GM12873 (cell line): ENCODE results near the gene UAP1L1.

Source experiments
- TF ChIP-seq, protein P1 (sequence below): IDR thresholded peaks from 2 replicates; pipeline ENCODE4 v1.5.1; 2012; ENCODE audit warnings: low read depth, mild to moderate bottlenecking, moderate library complexity, low read length, control low read depth; ENCODE audit not compliant: insufficient read depth; ENCODE audit errors: missing control alignments

UAP1L1 gene

DNA sequence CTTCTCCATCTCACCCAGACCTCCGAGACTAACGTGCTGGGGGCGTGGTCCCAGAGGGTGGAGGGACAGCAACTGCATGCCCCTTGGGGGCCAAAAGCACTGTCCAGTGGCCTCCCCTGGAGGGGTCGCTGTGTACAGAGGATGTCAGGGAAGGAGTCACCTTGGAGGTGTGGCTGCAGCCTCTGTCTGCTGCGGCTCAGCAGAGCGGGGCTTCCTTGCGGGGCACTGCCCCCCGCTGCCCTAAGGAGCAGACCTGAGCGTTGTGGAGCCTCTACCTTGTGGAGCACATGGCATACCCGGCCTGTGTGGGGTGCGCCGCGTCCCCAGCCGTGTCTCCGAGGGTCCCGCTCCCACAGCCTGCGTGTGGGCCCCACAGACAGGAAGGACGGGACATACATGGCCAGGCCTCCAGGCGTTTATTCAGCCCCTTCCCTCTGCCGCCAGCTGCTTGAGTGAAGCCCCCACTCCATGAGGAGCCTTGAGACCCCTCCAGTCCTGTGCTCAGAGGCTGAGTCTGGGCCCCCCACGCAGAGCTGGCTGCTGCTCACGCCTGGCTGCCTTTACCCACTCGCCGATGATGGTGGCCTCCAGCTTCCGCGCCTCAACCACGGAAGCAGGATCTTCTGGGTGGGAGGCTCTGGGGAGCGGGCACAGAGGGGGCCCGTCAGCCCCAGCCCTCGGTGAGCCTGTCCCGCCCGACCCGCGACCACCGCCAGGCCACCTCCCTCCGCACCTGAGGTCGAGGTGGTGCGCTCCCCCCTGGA is 33.0 kb downstream of the UAP1L1 start:
- TF ChIP-seq, protein P1, sequence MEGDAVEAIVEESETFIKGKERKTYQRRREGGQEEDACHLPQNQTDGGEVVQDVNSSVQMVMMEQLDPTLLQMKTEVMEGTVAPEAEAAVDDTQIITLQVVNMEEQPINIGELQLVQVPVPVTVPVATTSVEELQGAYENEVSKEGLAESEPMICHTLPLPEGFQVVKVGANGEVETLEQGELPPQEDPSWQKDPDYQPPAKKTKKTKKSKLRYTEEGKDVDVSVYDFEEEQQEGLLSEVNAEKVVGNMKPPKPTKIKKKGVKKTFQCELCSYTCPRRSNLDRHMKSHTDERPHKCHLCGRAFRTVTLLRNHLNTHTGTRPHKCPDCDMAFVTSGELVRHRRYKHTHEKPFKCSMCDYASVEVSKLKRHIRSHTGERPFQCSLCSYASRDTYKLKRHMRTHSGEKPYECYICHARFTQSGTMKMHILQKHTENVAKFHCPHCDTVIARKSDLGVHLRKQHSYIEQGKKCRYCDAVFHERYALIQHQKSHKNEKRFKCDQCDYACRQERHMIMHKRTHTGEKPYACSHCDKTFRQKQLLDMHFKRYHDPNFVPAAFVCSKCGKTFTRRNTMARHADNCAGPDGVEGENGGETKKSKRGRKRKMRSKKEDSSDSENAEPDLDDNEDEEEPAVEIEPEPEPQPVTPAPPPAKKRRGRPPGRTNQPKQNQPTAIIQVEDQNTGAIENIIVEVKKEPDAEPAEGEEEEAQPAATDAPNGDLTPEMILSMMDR = no peak

DNA sequence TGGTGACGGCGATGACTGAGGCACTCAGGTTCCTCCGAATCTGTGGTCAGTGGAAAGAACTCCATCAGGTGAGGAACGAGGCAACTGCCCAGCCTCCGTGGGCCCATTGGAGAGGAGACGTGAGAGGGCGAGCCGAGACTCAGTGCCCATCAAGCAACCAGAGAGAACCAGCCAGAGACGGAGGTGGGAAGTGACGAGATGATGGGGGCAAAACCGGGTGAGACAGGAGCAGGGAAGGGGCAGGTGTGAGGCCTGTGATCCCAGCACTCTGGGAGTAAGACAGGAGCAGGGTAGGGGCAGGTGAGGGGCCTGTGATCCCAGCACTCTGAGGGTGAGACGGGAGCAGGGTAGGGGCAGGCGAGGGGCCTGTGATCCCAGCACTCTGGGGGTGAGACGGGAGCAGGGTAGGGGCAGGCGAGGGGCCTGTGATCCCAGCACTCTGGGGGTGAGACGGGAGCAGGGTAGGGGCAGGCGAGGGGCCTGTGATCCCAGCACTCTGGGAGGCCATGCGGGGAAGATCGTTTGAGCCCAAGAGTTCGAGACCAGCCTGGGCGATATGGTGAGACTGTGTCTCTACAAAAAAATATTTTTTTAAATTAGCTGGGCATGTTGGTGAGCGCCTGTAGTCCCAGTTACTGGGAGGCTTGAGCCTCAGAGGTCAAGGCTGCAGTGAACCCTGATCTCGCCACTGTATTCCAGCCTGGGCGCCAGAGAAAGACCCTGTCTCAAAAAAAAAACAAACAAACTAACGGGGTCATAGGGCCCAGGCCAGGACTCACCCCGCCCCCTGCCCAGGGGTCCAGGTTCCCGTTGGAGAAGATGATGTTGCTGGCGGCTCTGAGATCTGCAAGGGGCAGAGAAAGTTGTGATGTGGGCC is 33.8 kb downstream of the UAP1L1 start:
- TF ChIP-seq, protein P1 = no peak

DNA sequence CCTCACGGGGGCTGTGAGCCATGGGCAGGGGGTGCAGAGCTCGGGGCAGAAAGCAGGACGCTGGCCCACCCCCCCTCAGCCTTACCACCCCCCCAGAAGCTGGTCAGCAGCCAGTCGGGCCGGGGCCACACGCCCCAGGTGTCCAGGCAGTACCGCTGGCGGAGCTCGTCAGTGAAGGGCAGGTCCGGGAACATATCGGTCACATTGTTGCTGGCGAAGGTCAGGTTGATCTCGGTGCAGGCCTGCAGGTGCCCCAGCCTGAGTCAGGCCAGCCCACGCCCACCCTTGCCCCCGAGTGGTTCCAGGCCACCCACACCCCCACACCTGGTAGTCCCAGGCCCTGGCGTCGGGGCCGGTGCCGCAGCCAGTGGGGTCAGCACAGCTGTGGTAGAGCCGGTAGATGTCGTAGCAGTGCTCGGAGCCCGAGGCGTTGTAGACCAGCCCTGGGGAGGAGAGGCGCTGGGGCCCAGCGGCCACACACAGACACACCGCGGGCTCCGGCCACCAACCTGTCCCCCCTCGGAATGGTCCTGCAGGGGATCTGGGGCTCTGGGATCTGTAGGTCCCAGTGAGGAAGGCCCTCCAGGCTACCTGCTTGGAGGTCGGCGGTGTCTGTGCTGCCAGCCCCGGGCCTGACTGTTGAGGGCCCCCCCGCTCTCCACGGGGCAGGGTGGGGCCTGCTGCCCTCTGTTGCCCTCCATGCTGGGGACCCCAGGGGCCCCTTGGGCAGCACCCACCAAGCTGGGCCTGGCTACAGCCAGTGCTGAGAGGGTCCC is 34.7 kb downstream of the UAP1L1 start:
- TF ChIP-seq, protein P1 = no peak

DNA sequence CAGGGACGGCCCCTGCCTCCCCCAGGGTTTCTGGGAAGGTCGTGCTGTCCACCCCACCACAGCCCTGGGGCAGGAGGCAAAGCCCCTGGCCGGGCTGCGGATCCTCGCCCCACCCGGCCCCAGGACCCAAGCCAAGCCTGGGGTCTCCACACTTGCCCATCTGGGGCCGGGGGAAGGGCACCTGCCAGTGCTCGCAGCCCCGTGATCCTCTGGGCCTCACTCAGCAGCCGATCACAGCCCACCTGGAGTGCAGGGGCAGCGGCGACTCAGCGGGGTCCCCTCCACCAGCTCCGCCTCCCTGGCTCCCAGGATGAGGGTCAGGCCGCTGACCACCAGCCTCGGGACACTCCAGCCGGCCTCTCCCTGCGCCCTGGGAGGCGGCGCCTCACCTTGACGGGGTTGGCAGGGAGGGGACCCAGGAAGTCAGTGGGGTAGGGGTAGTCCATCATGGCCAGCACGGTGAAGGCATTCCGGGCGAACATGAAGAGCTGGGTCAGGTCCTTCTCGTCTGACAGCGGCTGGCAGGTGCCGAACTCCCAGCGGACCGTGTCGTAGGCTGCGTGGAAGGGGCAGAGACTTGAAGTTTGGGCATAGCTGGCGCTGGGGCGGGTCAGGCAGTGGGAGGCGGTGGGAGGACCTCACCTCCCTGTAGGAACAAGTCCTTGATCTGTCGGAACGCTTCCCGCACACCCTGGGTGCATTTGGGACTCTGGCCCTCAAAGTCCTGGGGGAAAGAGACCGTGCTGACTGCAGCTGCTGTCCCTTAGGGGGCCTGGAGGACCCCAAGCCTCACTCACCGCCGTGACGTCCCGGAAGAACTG is 35.5 kb downstream of the UAP1L1 start:
- TF ChIP-seq, protein P1 = no peak

DNA sequence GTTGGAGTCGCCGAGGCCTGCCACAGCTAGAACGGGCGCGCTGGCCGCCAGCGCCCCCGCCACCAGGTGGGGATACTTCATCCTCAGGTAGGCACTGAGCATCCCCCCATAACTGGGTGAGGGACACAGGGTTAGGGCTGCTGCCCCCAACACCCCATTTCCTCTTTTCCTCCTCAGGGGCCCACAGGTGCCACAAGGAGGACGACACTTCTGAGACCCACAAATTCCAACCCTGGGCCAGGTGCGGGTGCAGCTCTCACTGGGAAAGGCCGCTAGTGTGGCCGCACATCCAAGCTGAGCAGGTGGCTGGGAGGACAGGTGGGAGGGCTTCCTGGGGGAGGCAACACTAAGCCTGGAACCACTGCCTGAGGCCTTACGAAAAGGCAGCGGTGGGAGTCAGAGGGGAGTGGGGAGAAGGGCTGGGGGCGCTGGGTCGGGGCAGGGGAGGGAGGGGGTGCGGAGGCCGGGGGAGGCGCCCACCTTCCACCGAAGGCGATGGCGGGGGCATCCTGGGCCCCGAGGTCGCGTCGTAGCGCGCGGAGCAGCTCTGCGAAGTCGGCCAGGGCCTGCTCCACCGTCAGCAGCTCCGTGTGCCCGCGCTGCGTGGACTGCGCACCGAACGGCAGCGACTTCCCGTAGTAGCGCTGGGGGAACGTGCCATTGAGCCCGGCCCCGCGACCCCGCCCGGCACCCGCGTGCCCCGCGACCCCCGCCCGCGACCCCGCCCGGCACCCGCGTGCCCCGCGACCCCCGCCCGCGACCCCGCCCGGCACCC is 36.3 kb downstream of the UAP1L1 start:
- TF ChIP-seq, protein P1 = no peak

DNA sequence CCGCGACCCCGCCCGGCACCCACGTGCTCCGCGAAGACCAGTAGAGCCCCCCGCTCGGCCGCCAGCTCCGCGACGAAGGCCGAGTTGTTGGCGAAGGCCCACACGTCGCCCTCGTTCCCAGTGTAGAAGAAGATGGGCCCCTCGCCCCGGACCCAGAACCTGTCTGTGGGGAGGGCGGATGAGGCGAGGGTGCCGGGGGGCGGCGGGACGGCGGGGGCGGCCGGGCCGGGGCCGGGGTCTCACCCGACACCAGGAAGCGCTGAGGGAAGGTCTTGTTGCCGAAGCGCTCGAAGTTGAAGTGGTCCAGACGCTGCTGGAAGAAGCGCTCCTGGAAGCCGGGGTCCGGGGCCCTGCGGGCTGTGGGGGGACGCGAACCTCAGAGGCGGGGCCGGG is 36.9 kb downstream of the UAP1L1 start:
- TF ChIP-seq, protein P1 = no peak
